Lower leg skin (tissue), 4 donors: Measurements from ENCODE around the gene MACF1. TPM values are rescaled to one million over a fixed set of nuclear protein-coding genes. Genes with fewer than 3 reads are reported as not detected.

Source experiments
- DNase-seq, 2 donors: peaks; one replicate each; pipeline ENCODE4 v3.0.0-alpha.2; 2019; ENCODE audit warnings: low spot score in 2 of 2
- H3K4me3 ChIP-seq: fragments of 200-600 bp; sonication (generic); 2 replicates; pipeline ENCODE4 v1.5.1; 2017; ENCODE audit warnings: mild to moderate bottlenecking, low read depth; ENCODE audit not compliant: poor library complexity, severe bottlenecking
- CTCF ChIP-seq, 3 donors: fragments of 450-650 bp; IDR thresholded peaks; one replicate each; pipeline ENCODE4 v1.5.1; 2016; ENCODE audit warnings: antibody characterized with exemption in 3 of 3, mild to moderate bottlenecking in 3 of 3, moderate library complexity in 2 of 3
- POLR2A ChIP-seq, 2 donors: fragments of 450-650 bp; IDR thresholded peaks; one replicate each; pipeline ENCODE4 v1.6.1; 2016 to 2017; ENCODE audit warnings: antibody characterized with exemption in 2 of 2, mild to moderate bottlenecking in 1 of 2, moderate library complexity in 1 of 2
- WGBS, 2 donors: methylation state at CpG; one replicate each; pipeline ENCODE4 v1.1.5; 2018; 5-methylcytosine and 5-hydroxymethylcytosine counted together
- intact Hi-C: fragments of 100-400 bp; cut with DNase I; formaldehyde crosslinking; loops from one replicate; pipeline ENCODE4 v1.15.0; 2023; ENCODE audit warnings: low total_unique reads
- total RNA-seq, 4 donors: library from RNA; depleted of rRNA; stranded (reverse); fragments of >200 nt; gene quantifications; one replicate each; pipeline ENCODE4 v1.1.0, GENCODE V29; 2016

MACF1 gene
- total RNA-seq, 4 donors from 2014 or later = 427 to 686 (median 463) TPM

DNA sequence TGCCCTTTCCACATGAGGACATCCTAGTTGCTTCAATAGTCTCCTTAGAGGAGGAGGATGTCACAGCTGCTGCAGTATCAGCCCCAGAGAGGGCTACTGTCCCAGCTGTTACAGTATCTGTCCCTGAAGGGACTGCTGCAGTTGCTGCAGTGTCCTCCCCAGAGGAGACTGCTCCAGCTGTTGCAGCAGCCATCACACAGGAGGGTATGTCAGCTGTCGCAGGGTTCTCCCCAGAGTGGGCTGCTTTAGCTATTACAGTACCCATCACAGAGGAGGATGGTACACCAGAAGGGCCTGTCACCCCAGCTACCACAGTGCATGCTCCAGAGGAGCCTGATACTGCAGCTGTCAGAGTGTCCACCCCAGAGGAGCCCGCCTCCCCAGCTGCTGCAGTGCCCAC lies 208.4 kb downstream of the MACF1 start:
- WGBS, 2 donors = 90 to 100% methylated on average over 1 to 2 of the region's 2 CpGs
- intact Hi-C loops = no loop called here

GRCh38 chr1:39413902-39414528 lies 209.5 kb downstream of the MACF1 start:
- DNase-seq = no peak
- WGBS, 2 donors = 75 to 87% methylated on average over 2 to 4 of the region's 4 CpGs
- TF ChIP-seq POLR2A (IDR thresholded peaks at IDR 0.05) (no peak), CTCF (IDR thresholded peaks at IDR 0.05) (no peak)
- intact Hi-C loops = no loop called here
- H3K4me3 ChIP-seq = no peak overlapping the region

More for the DNA sequence above, 208.4 kb downstream of the MACF1 start:
- no peak overlapping the region for H3K4me3 ChIP-seq
- TF ChIP-seq POLR2A (IDR thresholded peaks at IDR 0.05) (no peak), CTCF (IDR thresholded peaks at IDR 0.05) (no peak)
- DNase-seq = no peak

DNA sequence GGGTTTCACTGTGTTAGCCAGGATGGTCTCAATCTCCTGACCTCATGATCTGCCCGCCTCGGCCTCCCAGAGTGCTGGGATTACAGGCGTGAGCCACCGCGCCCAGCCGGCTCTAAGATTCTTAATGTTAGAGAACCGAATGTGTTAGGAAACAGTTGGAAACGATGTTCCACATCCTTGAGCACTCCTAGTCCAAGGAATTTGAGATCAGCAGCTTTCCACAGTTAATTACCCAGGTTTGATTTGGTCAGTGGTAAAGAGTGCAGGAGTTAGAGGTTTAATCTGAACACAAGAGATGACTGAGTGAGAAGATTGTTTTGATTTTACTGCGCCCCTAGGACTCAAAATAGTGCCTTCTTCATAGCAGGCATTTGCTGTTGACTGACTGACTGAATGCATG lies 211.1 kb downstream of the MACF1 start:
- no peak overlapping the region for H3K4me3 ChIP-seq
- intact Hi-C loops = no loop called here

GRCh38 chr1:39416609-39417008 lies 212.1 kb downstream of the MACF1 start:
- TF ChIP-seq POLR2A (IDR thresholded peaks at IDR 0.05) = no peak
- no peak for TF ChIP-seq CTCF (IDR thresholded peaks at IDR 0.05)
- intact Hi-C loops = no loop called here
- no peak for DNase-seq
- H3K4me3 ChIP-seq = no peak overlapping the region

More for the DNA sequence above, 211.1 kb downstream of the MACF1 start:
- TF ChIP-seq CTCF (IDR thresholded peaks at IDR 0.05) (no peak), POLR2A (IDR thresholded peaks at IDR 0.05) (no peak)
- DNase-seq = no peak
- WGBS, 2 donors = 89 to 90% methylated on average over 9 of the region's 9 CpGs

DNA sequence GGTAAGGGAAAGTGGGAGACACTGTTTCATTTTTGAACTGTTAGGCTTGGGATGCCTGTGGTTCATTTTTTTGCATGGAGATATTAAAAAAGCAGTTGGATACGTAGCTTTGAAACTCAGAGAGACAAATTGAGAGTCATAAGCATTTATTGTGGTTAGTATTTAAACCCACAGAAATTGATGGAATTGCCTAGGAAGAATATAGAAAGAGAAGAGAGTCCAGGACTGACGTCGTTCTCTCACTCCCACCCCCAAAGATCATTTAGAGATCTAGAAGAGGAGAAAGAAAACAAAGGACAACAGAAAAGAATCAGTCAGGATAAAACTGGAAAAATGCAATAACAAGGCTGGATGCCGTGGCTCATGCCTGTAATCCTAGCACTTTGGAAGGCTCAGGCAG lies 213.7 kb downstream of the MACF1 start:
- WGBS, 2 donors = 78 to 81% methylated on average over 4 of the region's 4 CpGs
- no peak for DNase-seq
- no peak overlapping the region for H3K4me3 ChIP-seq
- intact Hi-C loops = no loop called here
- TF ChIP-seq POLR2A (IDR thresholded peaks at IDR 0.05) = no peak
- no peak for TF ChIP-seq CTCF (IDR thresholded peaks at IDR 0.05)

GRCh38 chr1:39420493-39420892 lies 216.0 kb downstream of the MACF1 start:
- no peak for TF ChIP-seq POLR2A (IDR thresholded peaks at IDR 0.05)
- no peak for TF ChIP-seq CTCF (IDR thresholded peaks at IDR 0.05)
- intact Hi-C loops = no loop called here
- no peak for DNase-seq
- no peak overlapping the region for H3K4me3 ChIP-seq
